SK-N-SH (cell line): ENCODE data around the gene ERBB2. TPM values are rescaled to one million over a fixed set of nuclear protein-coding genes. Genes with fewer than 3 reads are reported as not detected.

Experiments used
- CTCF ChIA-PET: fragments of 300-600, 350-600 bp; formaldehyde crosslinking; extraction: SDS; loops from one replicate; lab custom pipeline; 2021; lab: Yijun Ruan, JAX
- POLR2A ChIA-PET: fragments of 350-600 bp; sonication (Branson Sonifier 250); formaldehyde crosslinking; extraction: SDS; loops from one replicate; lab custom pipeline; 2020; ENCODE audit warnings: antibody characterized with exemption, inconsistent platforms; lab: Yijun Ruan, JAX
- DNase-seq: peaks from one replicate; pipeline ENCODE4 v3.0.0; 2012
- H2AFZ ChIP-seq: fragments of 200-600 bp; sonication (generic); 2 replicates; pipeline ENCODE4 v1.8.1; 2016; ENCODE audit warnings: antibody characterized with exemption, mild to moderate bottlenecking, low read depth
- H3F3A ChIP-seq: fragments of 200-600 bp; sonication (generic); replicated peaks from 2 replicates; pipeline ENCODE3; 2016; ENCODE audit warnings: antibody characterized with exemption, mild to moderate bottlenecking; ENCODE audit not compliant: insufficient read depth
- H3K27ac ChIP-seq, 2 experiments: fragments of 200-500 bp in 1 of 2; fragments of 200-600 bp in 1 of 2; sonication (Bioruptor generic) in 1 of 2; sonication (generic), shearing (Covaris generic) in 1 of 2; 2 replicates each; pipeline versions ENCODE4 v1.5.1 to v1.6.1; 2014 to 2016; ENCODE audit warnings: low read depth in 2 of 2, inconsistent platforms in 1 of 2, low read length in 1 of 2, mild to moderate bottlenecking in 1 of 2, mixed read lengths in 1 of 2
- H3K27me3 ChIP-seq: fragments of 200-600 bp; sonication (generic), shearing (Covaris generic); 2 replicates; pipeline ENCODE4 v1.6.1; 2016; ENCODE audit warnings: mixed run types; ENCODE audit not compliant: insufficient read depth
- H3K36me3 ChIP-seq, 2 experiments: fragments of 200-500 bp in 1 of 2; fragments of 200-600 bp in 1 of 2; sonication (Bioruptor generic) in 1 of 2; sonication (generic) in 1 of 2; replicated peaks in 1 of 2; 2 replicates each; pipeline versions ENCODE3 to v1.5.1; 2014 to 2016; ENCODE audit warnings: low read length in 1 of 2, mild to moderate bottlenecking in 1 of 2; ENCODE audit not compliant: insufficient read depth in 2 of 2, control insufficient read depth in 1 of 2
- H3K4me1 ChIP-seq, 2 experiments: fragments of 200-500 bp in 1 of 2; fragments of 200-600 bp in 1 of 2; sonication (Bioruptor generic) in 1 of 2; sonication (generic), shearing (Covaris generic) in 1 of 2; 2 replicates each; pipeline versions ENCODE4 v1.5.1 to v1.6.1; 2014 to 2016; ENCODE audit warnings: low read depth in 1 of 2, low read length in 1 of 2, mixed run types in 1 of 2; ENCODE audit not compliant: insufficient read depth in 2 of 2, control insufficient read depth in 1 of 2
- H3K4me2 ChIP-seq: fragments of 200-600 bp; sonication (generic), shearing (Covaris generic); 2 replicates; pipeline ENCODE4 v1.6.1; 2017; ENCODE audit warnings: mixed run types
- H3K4me3 ChIP-seq, 2 experiments: fragments of 200-500 bp in 1 of 2; fragments of 200-600 bp in 1 of 2; sonication (Bioruptor generic) in 1 of 2; sonication (generic), shearing (Covaris generic) in 1 of 2; 2 replicates each; pipeline versions ENCODE4 v1.5.1 to v1.8.1; 2014 to 2016; ENCODE audit warnings: low read depth in 2 of 2, inconsistent platforms in 1 of 2, low read length in 1 of 2, mild to moderate bottlenecking in 1 of 2, mixed read lengths in 1 of 2, moderate library complexity in 1 of 2
- H3K79me2 ChIP-seq: fragments of 200-600 bp; sonication (generic); 2 replicates; pipeline ENCODE4 v1.8.1; 2017; ENCODE audit warnings: mild to moderate bottlenecking; ENCODE audit not compliant: insufficient read depth
- H3K9ac ChIP-seq: fragments of 200-600 bp; sonication (generic); 2 replicates; pipeline ENCODE4 v1.6.1; 2017; ENCODE audit warnings: mixed run types
- H3K9me2 ChIP-seq: fragments of 200-600 bp; sonication (generic); 2 replicates; pipeline ENCODE4 v1.6.1; 2017; ENCODE audit warnings: mixed run types
- H3K9me3 ChIP-seq: fragments of 200-600 bp; sonication (generic); 2 replicates; pipeline ENCODE4 v1.6.1; 2017; ENCODE audit warnings: mixed run types, mild to moderate bottlenecking, moderate library complexity
- H4K20me1 ChIP-seq: fragments of 200-600 bp; sonication (generic); 2 replicates; pipeline ENCODE4 v1.6.1; 2017; ENCODE audit warnings: mild to moderate bottlenecking, mixed run types; ENCODE audit not compliant: insufficient read depth
- CHD2 ChIP-seq: fragments of 150-350 bp; IDR thresholded peaks from 2 replicates; pipeline ENCODE4 v1.6.1; 2018; ENCODE audit warnings: low read length; ENCODE audit not compliant: partially characterized antibody
- ELF1 ChIP-seq: IDR thresholded peaks from 2 replicates; pipeline ENCODE4 v1.4.0; 2012
- EZH2phosphoT487 ChIP-seq: fragments of 200-600 bp; sonication (generic); IDR thresholded peaks from 2 replicates; pipeline ENCODE4 v1.6.1; 2017; ENCODE audit warnings: low read depth, mixed run types, mild to moderate bottlenecking, antibody characterized with exemption, moderate library complexity, borderline replicate concordance
- FOSL2 ChIP-seq: IDR thresholded peaks from 2 replicates; pipeline ENCODE4 v1.4.0; 2012; ENCODE audit warnings: low read depth, mild to moderate bottlenecking, moderate library complexity, borderline replicate concordance
- FOXJ3 ChIP-seq: sonication (generic); formaldehyde crosslinking; IDR thresholded peaks from 2 replicates; pipeline ENCODE4 v1.5.1; 2020; ENCODE audit warnings: mild to moderate bottlenecking, missing genetic modification reagents
- FOXM1 ChIP-seq: IDR thresholded peaks from 2 replicates; pipeline ENCODE4 v1.4.0; 2012; ENCODE audit warnings: low read depth, mild to moderate bottlenecking
- GABPA ChIP-seq: IDR thresholded peaks from 2 replicates; pipeline ENCODE4 v1.4.0; 2012; ENCODE audit warnings: low read depth, mild to moderate bottlenecking
- GATA2 ChIP-seq: sonication (generic); formaldehyde crosslinking; IDR thresholded peaks from 2 replicates; pipeline ENCODE4 v1.5.0; 2020; ENCODE audit warnings: mild to moderate bottlenecking, missing genetic modification reagents
- MAX ChIP-seq: IDR thresholded peaks from 2 replicates; pipeline ENCODE4 v1.4.0; 2012; ENCODE audit warnings: low read depth
- MEF2A ChIP-seq: IDR thresholded peaks from 2 replicates; pipeline ENCODE4 v1.4.0; 2012; ENCODE audit warnings: low read depth, borderline replicate concordance
- MXI1 ChIP-seq: IDR thresholded peaks from 2 replicates; pipeline ENCODE4 v1.6.1; 2012; ENCODE audit warnings: mild to moderate bottlenecking, low read depth, low read length, improper control_type of control experiment
- REST ChIP-seq: IDR thresholded peaks from 2 replicates; pipeline ENCODE4 v1.6.1; 2012; ENCODE audit warnings: mild to moderate bottlenecking, low read depth, low read length, moderate library complexity
- RXRA ChIP-seq: IDR thresholded peaks from 2 replicates; pipeline ENCODE4 v1.4.0; 2012; ENCODE audit warnings: low read depth, mild to moderate bottlenecking, borderline replicate concordance
- SIN3A ChIP-seq: IDR thresholded peaks from 2 replicates; pipeline ENCODE4 v1.6.1; 2012; ENCODE audit warnings: low read depth, mild to moderate bottlenecking, low read length, moderate library complexity, borderline replicate concordance
- SMC3 ChIP-seq: IDR thresholded peaks from 2 replicates; pipeline ENCODE4 v1.6.1; 2012; ENCODE audit warnings: low read depth, low read length, improper control_type of control experiment
- TAF1 ChIP-seq: IDR thresholded peaks from 2 replicates; pipeline ENCODE4 v1.6.1; 2012; ENCODE audit warnings: low read depth, mild to moderate bottlenecking, low read length, moderate library complexity, borderline replicate concordance
- TCF12 ChIP-seq: IDR thresholded peaks from 2 replicates; pipeline ENCODE4 v1.4.0; 2012
- TEAD4 ChIP-seq: IDR thresholded peaks from 2 replicates; pipeline ENCODE4 v1.4.0; 2012; ENCODE audit warnings: mild to moderate bottlenecking, borderline replicate concordance; ENCODE audit not compliant: insufficient read depth
- WGBS: methylation state at CpG from one replicate; pipeline ENCODE4 v1.1.6; 2017; ENCODE audit warnings: low lambda C conversion rate; 5-methylcytosine and 5-hydroxymethylcytosine counted together
- polyA plus RNA-seq, 3 experiments: library from polyadenylated mRNA; depleted of rRNA; stranded (reverse); fragments of >200 nt; gene quantifications; 2 replicates each; pipeline ENCODE4 v1.2.3, GENCODE V29; 2012
- TF ChIP-seq, protein P1 (sequence below): IDR thresholded peaks from 2 replicates; pipeline ENCODE4 v1.4.0; 2012; ENCODE audit warnings: low read depth, borderline replicate concordance
- TF ChIP-seq, protein P2 (sequence below): IDR thresholded peaks from 2 replicates; pipeline ENCODE4; 2012

The ERBB2 gene
- polyA plus RNA-seq, 1 of the 3 experiments (the other 2 are of a cell fraction): 1.9 TPM

- H3K79me2 ChIP-seq: peaks cover 9% of the 10 kb centered on the region; the same call in 1 of the 2 replicates
- TF ChIP-seq MAX: no peak
- TF ChIP-seq ELF1: no peak
- TF ChIP-seq FOXJ3 (CRISPR knock-in tag): no peak
- TF ChIP-seq MXI1: no peak
- TF ChIP-seq TCF12: no peak
- no peak for TF ChIP-seq GATA2
- TF ChIP-seq FOXM1: no peak
- no peak for TF ChIP-seq REST
- TF ChIP-seq, protein P1, sequence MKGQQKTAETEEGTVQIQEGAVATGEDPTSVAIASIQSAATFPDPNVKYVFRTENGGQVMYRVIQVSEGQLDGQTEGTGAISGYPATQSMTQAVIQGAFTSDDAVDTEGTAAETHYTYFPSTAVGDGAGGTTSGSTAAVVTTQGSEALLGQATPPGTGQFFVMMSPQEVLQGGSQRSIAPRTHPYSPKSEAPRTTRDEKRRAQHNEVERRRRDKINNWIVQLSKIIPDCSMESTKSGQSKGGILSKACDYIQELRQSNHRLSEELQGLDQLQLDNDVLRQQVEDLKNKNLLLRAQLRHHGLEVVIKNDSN: no peak
- no peak for TF ChIP-seq SIN3A
- TF ChIP-seq EZH2phosphoT487: no peak
- TF ChIP-seq SMC3: no peak
- no peak for TF ChIP-seq TAF1
- TF ChIP-seq RXRA: no peak
- no peak for TF ChIP-seq FOSL2
- TF ChIP-seq GABPA: no peak
- no peak for TF ChIP-seq CHD2
- TF ChIP-seq, protein P2, sequence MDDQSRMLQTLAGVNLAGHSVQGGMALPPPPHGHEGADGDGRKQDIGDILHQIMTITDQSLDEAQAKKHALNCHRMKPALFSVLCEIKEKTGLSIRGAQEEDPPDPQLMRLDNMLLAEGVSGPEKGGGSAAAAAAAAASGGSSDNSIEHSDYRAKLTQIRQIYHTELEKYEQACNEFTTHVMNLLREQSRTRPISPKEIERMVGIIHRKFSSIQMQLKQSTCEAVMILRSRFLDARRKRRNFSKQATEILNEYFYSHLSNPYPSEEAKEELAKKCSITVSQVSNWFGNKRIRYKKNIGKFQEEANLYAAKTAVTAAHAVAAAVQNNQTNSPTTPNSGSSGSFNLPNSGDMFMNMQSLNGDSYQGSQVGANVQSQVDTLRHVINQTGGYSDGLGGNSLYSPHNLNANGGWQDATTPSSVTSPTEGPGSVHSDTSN: no peak
- TF ChIP-seq TEAD4: no peak
- TF ChIP-seq MEF2A: no peak
- TF ChIP-seq, all 33 proteins: peak for 0
- H3K9ac ChIP-seq: no peak overlapping the region
- no peaks in the 10 kb centered on the region for H3K27me3 ChIP-seq
- no peaks in the 10 kb centered on the region for H3K9me3 ChIP-seq
- no peaks in the 10 kb centered on the region for H3F3A ChIP-seq
- WGBS: 78% methylated on average over 6 of the region's 7 CpGs
- H3K4me3 ChIP-seq: no peak overlapping the region
- no peaks in the 10 kb centered on the region for H3K9me2 ChIP-seq
- H4K20me1 ChIP-seq: peaks cover 7% of the 10 kb centered on the region; the same call in 1 of the 2 replicates
- no peak overlapping the region; a peak in 1 of 4 replicates for H3K27ac ChIP-seq
- no peak overlapping the region for H2AFZ ChIP-seq
- ChIA-PET CTCF (interaction anchor here (1.0 to 7.6 kb wide), 8 partner anchors 12 to 112 kb away, joined by 3 to 149 read pairs (median 9); partner anchors contain the start of genes PNMT, PPP1R1B, STARD3 and TCAP), POLR2A (interaction anchor here (0.7 kb wide), 1 partner anchor 14 kb away, joined by 3 read pairs; no protein-coding TSS in a partner anchor)
- H3K4me1 ChIP-seq: peaks cover 0 to 4% of the 10 kb centered on the region in 2 experiments; a peak in 1 of 4 replicates
- no peak for DNase-seq
- H3K36me3 ChIP-seq: peaks cover 0 to 5% of the 10 kb centered on the region in 2 experiments
- H3K4me2 ChIP-seq: no peak overlapping the region
These were observed 47.1 kb upstream of the ERBB2 start for GRCh38 chr17:39652587-39653315.
